ENCODE measurements around the gene DHX35.

DHX35 gene

DNA sequence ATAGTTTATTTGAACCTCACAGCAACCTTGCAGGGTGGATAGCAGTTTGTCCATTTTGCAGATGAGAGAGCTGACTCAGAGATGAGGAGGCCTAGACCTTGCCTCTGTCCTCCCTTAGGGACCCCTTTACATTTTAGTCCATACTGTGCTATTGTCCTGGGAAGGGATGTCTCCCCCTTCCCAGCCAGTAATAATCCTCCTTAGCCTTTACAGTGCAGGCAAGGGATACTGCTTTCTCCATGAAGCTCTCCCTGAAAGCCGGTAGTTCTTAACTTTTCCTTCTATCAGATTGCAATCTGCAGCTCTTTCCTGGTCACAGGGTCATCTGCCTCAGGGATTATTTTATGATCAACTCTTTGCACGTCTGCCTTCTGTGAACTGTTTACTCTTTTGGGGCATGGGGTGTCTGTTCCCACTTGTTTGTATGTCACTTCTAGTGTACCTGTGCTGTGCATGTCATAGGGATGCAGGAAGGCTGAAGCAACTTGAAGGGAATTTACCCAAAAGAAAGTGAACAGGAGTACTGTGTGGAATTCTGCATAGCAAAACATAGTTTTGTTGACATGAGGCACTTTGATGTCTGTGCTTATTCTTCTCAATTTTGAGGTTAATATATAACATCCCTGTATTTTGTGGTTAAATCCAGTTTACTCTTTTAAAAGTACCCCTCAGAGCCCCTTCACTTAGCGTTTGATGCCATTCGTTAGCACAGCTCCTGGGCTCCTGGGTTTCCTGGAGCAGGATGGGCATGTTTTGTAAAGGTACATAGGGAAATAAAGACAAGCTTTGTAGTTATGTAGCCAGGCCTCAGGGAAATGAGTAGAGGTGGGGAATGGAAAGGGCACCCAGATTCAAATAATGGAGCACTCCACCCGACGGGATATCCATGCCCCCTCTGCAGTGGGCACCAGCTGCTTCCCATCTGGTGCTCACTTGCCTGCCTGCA, 38.1 kb downstream of the DHX35 start:
- WGBS, 2 donors (ENCODE audit: extremely low coverage in 2 of 2, insufficient read length in 2 of 2, insufficient replicate concordance in 1 of 2): no CpG with 5 or more reads among the region's 6 CpGs
- no peak overlapping the region for H2AFZ ChIP-seq (ENCODE audit: low read length)
- H4K8ac ChIP-seq (ENCODE audit: low read depth, low read length): no peak overlapping the region
- no peak overlapping the region for H3K4me2 ChIP-seq (ENCODE audit: insufficient read depth, low read length, poor library complexity, severe bottlenecking)
- H3K23ac ChIP-seq (ENCODE audit: low read depth, low read length, poor library complexity): no peak overlapping the region
- H3K18ac ChIP-seq (ENCODE audit: low read length): no peak overlapping the region
- H3K4me1 ChIP-seq (ENCODE audit: control insufficient read depth in 2 of 2, insufficient read depth in 1 of 2, low read depth in 1 of 2, low read length in 2 of 2): no peaks in the 10 kb centered on the region
- H2BK120ac ChIP-seq (ENCODE audit: low read depth, low read length): no peak overlapping the region
- H3K9me3 ChIP-seq (replicated peaks in 1 of 2; ENCODE audit: control insufficient read depth in 2 of 2, insufficient read depth in 1 of 2, low read depth in 1 of 2, low read length in 2 of 2): no peaks in the 10 kb centered on the region
- H3K4ac ChIP-seq (ENCODE audit: low read length): no peak overlapping the region
- no peak overlapping the region for H2AK5ac ChIP-seq (ENCODE audit: low read depth, low read length)
- H2BK15ac ChIP-seq (ENCODE audit: low read length): no peak overlapping the region
- no peak overlapping the region for H2BK5ac ChIP-seq (ENCODE audit: low read length)
- H3K36me3 ChIP-seq (replicated peaks in 1 of 2; ENCODE audit: control insufficient read depth in 2 of 2, insufficient read depth in 2 of 2, low read length in 2 of 2): peaks cover 37 to 90% of the 10 kb centered on the region in 2 donors
- H3K9ac ChIP-seq (ENCODE audit: low read depth, low read length, poor library complexity): no peak overlapping the region
- no peak overlapping the region for H2BK12ac ChIP-seq (ENCODE audit: low read length)
- H3K4me3 ChIP-seq (ENCODE audit: low read length in 2 of 2): no peak overlapping the region
- H3K27ac ChIP-seq (replicated peaks; ENCODE audit: low read length): no peak overlapping the region
- H4K91ac ChIP-seq (ENCODE audit: low read depth, low read length, poor library complexity): no peak overlapping the region
- no peak overlapping the region for H3K14ac ChIP-seq (ENCODE audit: low read length)
- no peaks in the 10 kb centered on the region for H3K27me3 ChIP-seq (ENCODE audit: control insufficient read depth in 3 of 3, insufficient read depth in 3 of 3, low read depth in 1 of 3, low read length in 3 of 3)
- DNase-seq (ENCODE audit: low spot score): no peak
- no peaks in the 10 kb centered on the region for H3K79me1 ChIP-seq (ENCODE audit: low read depth, low read length)

DNA sequence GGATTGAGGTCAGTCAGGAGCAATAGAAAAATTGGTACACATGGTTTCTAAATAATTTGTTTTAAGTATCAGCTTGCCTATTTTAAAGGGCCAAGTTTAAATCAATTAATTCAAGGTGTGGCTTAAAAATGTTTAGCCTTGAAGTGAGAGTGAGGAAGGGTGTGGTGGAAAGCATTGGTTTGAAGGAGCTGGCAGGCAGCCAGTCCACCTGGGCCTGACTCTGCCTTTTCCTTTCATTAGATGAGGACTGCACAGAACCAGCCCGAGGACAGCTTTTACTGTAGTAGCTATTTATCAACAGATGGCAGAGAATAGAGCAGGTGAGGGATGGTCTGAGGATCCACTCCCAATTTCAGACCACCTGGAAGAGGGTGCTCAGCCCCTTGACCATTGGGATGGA, 42.4 kb downstream of the DHX35 start:
- no peaks in the 10 kb centered on the region for H3K4me1 ChIP-seq (ENCODE audit: control insufficient read depth in 2 of 2, insufficient read depth in 1 of 2, low read depth in 1 of 2, low read length in 2 of 2)
- H3K4ac ChIP-seq (ENCODE audit: low read length): no peak overlapping the region
- peaks cover 35 to 95% of the 10 kb centered on the region in 2 donors for H3K36me3 ChIP-seq (replicated peaks in 1 of 2; ENCODE audit: control insufficient read depth in 2 of 2, insufficient read depth in 2 of 2, low read length in 2 of 2)
- no peak overlapping the region for H2BK5ac ChIP-seq (ENCODE audit: low read length)
- no peak overlapping the region for H3K27ac ChIP-seq (replicated peaks; ENCODE audit: low read length)
- H2AK5ac ChIP-seq (ENCODE audit: low read depth, low read length): no peak overlapping the region
- no peak overlapping the region for H3K18ac ChIP-seq (ENCODE audit: low read length)
- no peak overlapping the region for H3K4me3 ChIP-seq (ENCODE audit: low read length in 2 of 2)
- no peak overlapping the region for H3K9ac ChIP-seq (ENCODE audit: low read depth, low read length, poor library complexity)
- no peak overlapping the region for H2BK12ac ChIP-seq (ENCODE audit: low read length)
- no peaks in the 10 kb centered on the region for H3K9me3 ChIP-seq (replicated peaks in 1 of 2; ENCODE audit: control insufficient read depth in 2 of 2, insufficient read depth in 1 of 2, low read depth in 1 of 2, low read length in 2 of 2)
- no peak overlapping the region for H3K4me2 ChIP-seq (ENCODE audit: insufficient read depth, low read length, poor library complexity, severe bottlenecking)
- WGBS, 2 donors (ENCODE audit: extremely low coverage in 2 of 2, insufficient read length in 2 of 2, insufficient replicate concordance in 1 of 2): no CpG with 5 or more reads among the region's 1 CpG
- no peak overlapping the region for H3K23ac ChIP-seq (ENCODE audit: low read depth, low read length, poor library complexity)
- H3K79me1 ChIP-seq (ENCODE audit: low read depth, low read length): no peaks in the 10 kb centered on the region
- H2AFZ ChIP-seq (ENCODE audit: low read length): no peak overlapping the region
- no peak overlapping the region for H3K14ac ChIP-seq (ENCODE audit: low read length)
- H2BK120ac ChIP-seq (ENCODE audit: low read depth, low read length): no peak overlapping the region
- H3K27me3 ChIP-seq (ENCODE audit: control insufficient read depth in 3 of 3, insufficient read depth in 3 of 3, low read depth in 1 of 3, low read length in 3 of 3): no peaks in the 10 kb centered on the region
- H4K8ac ChIP-seq (ENCODE audit: low read depth, low read length): no peak overlapping the region
- no peak overlapping the region for H2BK15ac ChIP-seq (ENCODE audit: low read length)
- no peak overlapping the region for H4K91ac ChIP-seq (ENCODE audit: low read depth, low read length, poor library complexity)
- DNase-seq (ENCODE audit: low spot score): no peak

DNA sequence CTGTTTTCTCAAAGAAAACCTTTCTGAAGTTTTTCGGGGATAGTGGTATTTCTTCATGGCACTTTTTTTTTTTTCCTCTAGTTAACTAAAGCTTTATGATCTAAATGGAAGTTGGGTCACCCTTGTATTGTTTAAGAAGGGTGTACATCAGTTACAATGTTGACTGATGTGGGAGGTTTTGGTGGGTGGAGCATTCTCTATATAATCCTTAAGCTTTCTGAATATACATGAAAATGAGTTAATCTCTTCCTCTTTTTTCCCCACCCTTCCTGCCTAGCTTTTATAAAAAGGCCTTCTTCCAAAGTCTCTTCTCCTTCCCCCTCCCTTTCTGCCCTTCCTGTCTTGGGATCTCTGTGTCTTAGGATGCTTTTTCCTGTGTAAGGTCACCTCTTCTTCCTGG, 47.2 kb downstream of the DHX35 start:
- Histone ChIP-seq H2BK5ac (ENCODE audit: low read length) (no peak overlapping the region), H3K9ac (ENCODE audit: low read depth, low read length, poor library complexity) (no peak overlapping the region), H3K27ac (replicated peaks; ENCODE audit: low read length) (no peak overlapping the region), H3K79me1 (ENCODE audit: low read depth, low read length) (no peaks in the 10 kb centered on the region), H3K4me2 (ENCODE audit: insufficient read depth, low read length, poor library complexity, severe bottlenecking) (no peak overlapping the region), H4K91ac (ENCODE audit: low read depth, low read length, poor library complexity) (no peak overlapping the region), H2BK12ac (ENCODE audit: low read length) (no peak overlapping the region), H3K9me3 (replicated peaks in 1 of 2; ENCODE audit: control insufficient read depth in 2 of 2, insufficient read depth in 1 of 2, low read depth in 1 of 2, low read length in 2 of 2) (peaks cover 0 to 2% of the 10 kb centered on the region in 2 donors), H2AK5ac (ENCODE audit: low read depth, low read length) (no peak overlapping the region), H3K4me1 (ENCODE audit: control insufficient read depth in 2 of 2, insufficient read depth in 1 of 2, low read depth in 1 of 2, low read length in 2 of 2) (peaks cover 0 to 6% of the 10 kb centered on the region in 2 donors), H2BK120ac (ENCODE audit: low read depth, low read length) (no peak overlapping the region), H3K18ac (ENCODE audit: low read length) (no peak overlapping the region), H3K27me3 (ENCODE audit: control insufficient read depth in 3 of 3, insufficient read depth in 3 of 3, low read depth in 1 of 3, low read length in 3 of 3) (no peaks in the 10 kb centered on the region), H2AFZ (ENCODE audit: low read length) (no peak overlapping the region), H3K4me3 (ENCODE audit: low read length in 2 of 2) (no peak overlapping the region), H3K36me3 (replicated peaks in 1 of 2; ENCODE audit: control insufficient read depth in 2 of 2, insufficient read depth in 2 of 2, low read length in 2 of 2) (peaks cover 24 to 90% of the 10 kb centered on the region in 2 donors), H3K4ac (ENCODE audit: low read length) (no peak overlapping the region), H3K23ac (ENCODE audit: low read depth, low read length, poor library complexity) (no peak overlapping the region), H4K8ac (ENCODE audit: low read depth, low read length) (no peak overlapping the region), H3K14ac (ENCODE audit: low read length) (no peak overlapping the region), H2BK15ac (ENCODE audit: low read length) (no peak overlapping the region)
- no peak for DNase-seq (ENCODE audit: low spot score)
- no CpG with 5 or more reads among the region's 1 CpG for WGBS, 2 donors (ENCODE audit: extremely low coverage in 2 of 2, insufficient read length in 2 of 2, insufficient replicate concordance in 1 of 2)

DNA sequence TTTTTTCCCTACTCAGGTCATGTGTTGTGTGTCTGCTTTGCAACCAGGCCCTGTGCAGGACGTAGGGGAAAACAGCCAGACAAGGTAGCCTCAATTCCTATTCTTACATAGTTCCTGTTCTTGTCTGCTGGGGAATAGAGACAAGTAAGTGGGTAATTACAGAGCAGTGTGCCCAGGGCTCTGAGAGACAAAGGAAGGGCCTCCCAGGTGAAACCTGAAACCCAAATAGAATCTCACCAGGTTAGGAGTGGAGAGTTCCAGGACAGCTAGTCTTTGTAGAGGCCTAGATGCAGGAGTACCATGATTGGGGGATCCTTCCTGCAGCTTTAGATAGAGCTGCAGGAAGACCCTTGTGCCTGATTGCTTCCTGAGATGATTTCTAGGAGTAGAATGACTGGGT, 48.4 kb downstream of the DHX35 start:
- H2AK5ac ChIP-seq (ENCODE audit: low read depth, low read length): no peak overlapping the region
- no peak overlapping the region for H3K9ac ChIP-seq (ENCODE audit: low read depth, low read length, poor library complexity)
- no peak overlapping the region for H4K91ac ChIP-seq (ENCODE audit: low read depth, low read length, poor library complexity)
- no peak overlapping the region for H3K4ac ChIP-seq (ENCODE audit: low read length)
- peaks cover 0 to 6% of the 10 kb centered on the region in 2 donors for H3K4me1 ChIP-seq (ENCODE audit: control insufficient read depth in 2 of 2, insufficient read depth in 1 of 2, low read depth in 1 of 2, low read length in 2 of 2)
- no peak overlapping the region for H4K8ac ChIP-seq (ENCODE audit: low read depth, low read length)
- no peak overlapping the region for H3K18ac ChIP-seq (ENCODE audit: low read length)
- H3K14ac ChIP-seq (ENCODE audit: low read length): no peak overlapping the region
- no peaks in the 10 kb centered on the region for H3K79me1 ChIP-seq (ENCODE audit: low read depth, low read length)
- no peaks in the 10 kb centered on the region for H3K27me3 ChIP-seq (ENCODE audit: control insufficient read depth in 3 of 3, insufficient read depth in 3 of 3, low read depth in 1 of 3, low read length in 3 of 3)
- no peak overlapping the region for H2BK12ac ChIP-seq (ENCODE audit: low read length)
- peak overlapping the region; percentile 2 for H3K27ac ChIP-seq (replicated peaks; ENCODE audit: low read length)
- H3K4me3 ChIP-seq (ENCODE audit: low read length in 2 of 2): no peak overlapping the region
- no peak overlapping the region for H2BK15ac ChIP-seq (ENCODE audit: low read length)
- H2BK5ac ChIP-seq (ENCODE audit: low read length): no peak overlapping the region
- no CpG with 5 or more reads among the region's 1 CpG for WGBS, 2 donors (ENCODE audit: extremely low coverage in 2 of 2, insufficient read length in 2 of 2, insufficient replicate concordance in 1 of 2)
- DNase-seq (ENCODE audit: low spot score): no peak
- no peak overlapping the region for H2BK120ac ChIP-seq (ENCODE audit: low read depth, low read length)
- H2AFZ ChIP-seq (ENCODE audit: low read length): no peak overlapping the region
- H3K36me3 ChIP-seq (replicated peaks in 1 of 2; ENCODE audit: control insufficient read depth in 2 of 2, insufficient read depth in 2 of 2, low read length in 2 of 2): peaks cover 28 to 92% of the 10 kb centered on the region in 2 donors
- no peak overlapping the region for H3K4me2 ChIP-seq (ENCODE audit: insufficient read depth, low read length, poor library complexity, severe bottlenecking)
- H3K23ac ChIP-seq (ENCODE audit: low read depth, low read length, poor library complexity): no peak overlapping the region
- H3K9me3 ChIP-seq (replicated peaks in 1 of 2; ENCODE audit: control insufficient read depth in 2 of 2, insufficient read depth in 1 of 2, low read depth in 1 of 2, low read length in 2 of 2): peaks cover under 1 to 2% of the 10 kb centered on the region in 2 donors
